Activated CD8-positive, alpha-beta memory T cell treated with anti-CD3 and anti-CD28 coated beads for 1 hour (primary cell): ENCODE results near the gene COL16A1.

Source experiments
- DNase-seq, 2 donors: peaks; one replicate each; pipeline ENCODE4 v3.0.0-alpha.2; 2020; ENCODE audit warnings: low read depth in 1 of 2; ENCODE audit errors: extremely low read depth in 1 of 2

COL16A1 gene

GRCh38 chr1:31703431-31704270 is at the start of gene COL16A1:
COL16A1 (minus strand) TSS chr1:31704017; CDS start chr1:31702193, 1,824 bp downstream.
- no peak for DNase-seq

- DNase-seq = no peak
Observed at GRCh38 chr1:31752952-31753475, 49.2 kb upstream of the COL16A1 start.

GRCh38 chr1:31752258-31752657 is 48.4 kb upstream of the COL16A1 start:
- no peak for DNase-seq

- no peak for DNase-seq
Observed at GRCh38 chr1:31751822-31752241, 48.0 kb upstream of the COL16A1 start.

- DNase-seq = no peak
Observed at GRCh38 chr1:31750858-31751510, 47.2 kb upstream of the COL16A1 start.

- no peak for DNase-seq
Observed at GRCh38 chr1:31749785-31750735, 46.2 kb upstream of the COL16A1 start.

GRCh38 chr1:31748365-31748764 is 44.5 kb upstream of the COL16A1 start:
- DNase-seq = no peak

- no peak for DNase-seq
Observed at GRCh38 chr1:31747304-31747703, 43.5 kb upstream of the COL16A1 start.

- DNase-seq = no peak
Observed at GRCh38 chr1:31746687-31747086, 42.9 kb upstream of the COL16A1 start.

- DNase-seq = no peak
Observed at GRCh38 chr1:31745946-31746670, 42.3 kb upstream of the COL16A1 start.

- DNase-seq = peak in 1 of 2 donors; percentile 34
Observed at GRCh38 chr1:31745096-31745945, 41.5 kb upstream of the COL16A1 start.

GRCh38 chr1:31744165-31744888 is 40.5 kb upstream of the COL16A1 start:
- no peak for DNase-seq

- DNase-seq = no peak
Observed at GRCh38 chr1:31742462-31743212, 38.8 kb upstream of the COL16A1 start.

GRCh38 chr1:31739346-31739745 is 35.5 kb upstream of the COL16A1 start:
- DNase-seq = no peak

- DNase-seq = no peak
Observed at GRCh38 chr1:31736675-31737074, 32.9 kb upstream of the COL16A1 start.

GRCh38 chr1:31735571-31735970 is 31.8 kb upstream of the COL16A1 start:
- no peak for DNase-seq

- DNase-seq = no peak
Observed at GRCh38 chr1:31734582-31735107, 30.8 kb upstream of the COL16A1 start.
